K562 (cell line): ENCODE data around the gene TGM5. TPM values are rescaled to one million over a fixed set of nuclear protein-coding genes. Genes with fewer than 3 reads are reported as not detected.

ENCODE experiments used
- ARID1B ChIP-seq: fragments of 450-650 bp; IDR thresholded peaks from 2 replicates; pipeline ENCODE4 v1.6.1; 2016; ENCODE audit warnings: antibody characterized with exemption, mild to moderate bottlenecking, inconsistent platforms
- CHD2 ChIP-seq: IDR thresholded peaks from 2 replicates; pipeline ENCODE4 v1.6.1; 2011; ENCODE audit warnings: low read depth, low read length
- DLX4 ChIP-seq: fragments of 250-450 bp; sonication (Bioruptor Pico); IDR thresholded peaks from 2 replicates; pipeline ENCODE4 v1.6.1; 2021; ENCODE audit warnings: mild to moderate bottlenecking
- DPF2 ChIP-seq: fragments of 450-650 bp; IDR thresholded peaks from 2 replicates; pipeline ENCODE4 v1.6.1; 2016
- FOXA1 ChIP-seq: fragments of 450-650 bp; IDR thresholded peaks from 2 replicates; pipeline ENCODE4 v1.6.1; 2016; ENCODE audit warnings: mild to moderate bottlenecking, borderline replicate concordance
- MCM2 ChIP-seq: fragments of 450-650 bp; IDR thresholded peaks from 2 replicates; pipeline ENCODE4 v1.6.1; 2017; ENCODE audit warnings: low read depth, mild to moderate bottlenecking
- MECOM ChIP-seq: fragments of 250-450 bp; sonication (Bioruptor Pico); IDR thresholded peaks from 2 replicates; pipeline ENCODE4 v1.8.0; 2022; ENCODE audit warnings: inconsistent platforms
- MTA1 ChIP-seq: fragments of 450-650 bp; IDR thresholded peaks from 2 replicates; pipeline ENCODE4 v1.6.1; 2017; ENCODE audit warnings: borderline replicate concordance
- RCOR1 ChIP-seq, 2 experiments: IDR thresholded peaks; 2 replicates each; pipeline ENCODE4 v1.6.1; 2012; ENCODE audit warnings: low read depth in 2 of 2, low read length in 2 of 2, borderline replicate concordance in 1 of 2, improper control_type of control experiment in 1 of 2
- RNF2 ChIP-seq: sonication (generic); IDR thresholded peaks from 2 replicates; pipeline ENCODE4 v1.6.1; 2016
- SNAPC5 ChIP-seq: fragments of 250-450 bp; sonication (Bioruptor Pico); IDR thresholded peaks from 2 replicates; pipeline ENCODE4 v1.8.0; 2021; ENCODE audit warnings: moderate library complexity, mild to moderate bottlenecking, inconsistent platforms
- SNRNP70 ChIP-seq: fragments of 200-400 bp; formaldehyde crosslinking; optimal IDR thresholded peaks from 2 replicates; pipeline ENCODE3; 2017; ENCODE audit warnings: low read depth, low read length
- SRSF1 ChIP-seq: fragments of 200-400 bp; formaldehyde crosslinking; IDR thresholded peaks from 2 replicates; pipeline ENCODE4 v1.6.1; 2017; ENCODE audit warnings: mild to moderate bottlenecking, low read depth, low read length, moderate library complexity
- STAT5A ChIP-seq: IDR thresholded peaks from 2 replicates; pipeline ENCODE4 v1.6.1; 2012; ENCODE audit warnings: low read length, inconsistent platforms, borderline replicate concordance
- WHSC1 ChIP-seq: IDR thresholded peaks from one replicate; pipeline ENCODE4 v1.6.1; 2012; ENCODE audit warnings: low read length, control low read depth, inconsistent platforms
- ZNF146 ChIP-seq: IDR thresholded peaks from one replicate; pipeline ENCODE4 v1.6.1; 2018; ENCODE audit warnings: missing compliant biosample characterization; ENCODE audit not compliant: unreplicated experiment
- polyA plus RNA-seq, 8 experiments: library from polyadenylated mRNA; depleted of rRNA in 4 of 8; stranded (reverse) in 5 of 8; unstranded in 3 of 8; fragments of >200 nt; fragmentation: Nextera tagmentation in 2 of 8; fragmentation: Illumina TruSeq in 1 of 8; extraction: Ambion mirVana in 2 of 8; extraction: Trizol in 1 of 8; gene quantifications; 2 replicates each; pipeline versions ENCODE4 v1.2.1 to v1.2.3, GENCODE V29; 2011 to 2014; ENCODE audit warnings: inconsistent platforms in 1 of 8, missing spikeins in 1 of 8
- total RNA-seq, 7 experiments: library from RNA; depleted of rRNA in 6 of 7; stranded (reverse); fragments of >200 nt in 6 of 7; fragmentation: Illumina TruSeq in 2 of 7; extraction: Trizol in 2 of 7; gene quantifications; 2 replicates each; pipeline versions ENCODE4 v1.2.1 to v1.2.3, GENCODE V29; 2011 to 2021; ENCODE audit warnings: low replicate concordance in 1 of 7
- TF ChIP-seq, protein P1 (sequence below): sonication (generic); formaldehyde crosslinking; IDR thresholded peaks from 2 replicates; pipeline ENCODE4 v1.8.0; 2023; ENCODE audit warnings: mild to moderate bottlenecking, missing genetic modification reagents
- TF ChIP-seq, protein P2 (sequence below), 3 experiments: fragments of 200-800 bp in 1 of 3; fragments of 250-450 bp in 1 of 3; fragments of 450-650 bp in 1 of 3; sonication (Bioruptor Pico) in 1 of 3; sonication (Bioruptor generic) in 1 of 3; formaldehyde crosslinking in 1 of 3; IDR thresholded peaks; 2 replicates each; pipeline versions ENCODE4 v1.6.1 to v1.8.0; 2016 to 2022; ENCODE audit warnings: mild to moderate bottlenecking in 2 of 3, missing genetic modification characterization in 2 of 3, missing compliant biosample characterization in 1 of 3, moderate library complexity in 1 of 3
- TF ChIP-seq, protein P3 (sequence below): fragments of 450-650 bp; conservative IDR thresholded peaks from 2 replicates; pipeline ENCODE4 v1.6.1; 2016; ENCODE audit warnings: missing genetic modification characterization, low read depth, mild to moderate bottlenecking, missing compliant biosample characterization, moderate library complexity

Gene TGM5
- total and polyA plus RNA-seq, 9 of the 15 experiments (the other 6 are each of a cell fraction or from before 2014, with no cell fraction given), result 0.03 to 0.10 (median 0.07) TPM; not detected in 6

GRCh38 chr15:43204016-43204901 is 62.5 kb downstream of the TGM5 start (continued):
- TF ChIP-seq, protein P1, sequence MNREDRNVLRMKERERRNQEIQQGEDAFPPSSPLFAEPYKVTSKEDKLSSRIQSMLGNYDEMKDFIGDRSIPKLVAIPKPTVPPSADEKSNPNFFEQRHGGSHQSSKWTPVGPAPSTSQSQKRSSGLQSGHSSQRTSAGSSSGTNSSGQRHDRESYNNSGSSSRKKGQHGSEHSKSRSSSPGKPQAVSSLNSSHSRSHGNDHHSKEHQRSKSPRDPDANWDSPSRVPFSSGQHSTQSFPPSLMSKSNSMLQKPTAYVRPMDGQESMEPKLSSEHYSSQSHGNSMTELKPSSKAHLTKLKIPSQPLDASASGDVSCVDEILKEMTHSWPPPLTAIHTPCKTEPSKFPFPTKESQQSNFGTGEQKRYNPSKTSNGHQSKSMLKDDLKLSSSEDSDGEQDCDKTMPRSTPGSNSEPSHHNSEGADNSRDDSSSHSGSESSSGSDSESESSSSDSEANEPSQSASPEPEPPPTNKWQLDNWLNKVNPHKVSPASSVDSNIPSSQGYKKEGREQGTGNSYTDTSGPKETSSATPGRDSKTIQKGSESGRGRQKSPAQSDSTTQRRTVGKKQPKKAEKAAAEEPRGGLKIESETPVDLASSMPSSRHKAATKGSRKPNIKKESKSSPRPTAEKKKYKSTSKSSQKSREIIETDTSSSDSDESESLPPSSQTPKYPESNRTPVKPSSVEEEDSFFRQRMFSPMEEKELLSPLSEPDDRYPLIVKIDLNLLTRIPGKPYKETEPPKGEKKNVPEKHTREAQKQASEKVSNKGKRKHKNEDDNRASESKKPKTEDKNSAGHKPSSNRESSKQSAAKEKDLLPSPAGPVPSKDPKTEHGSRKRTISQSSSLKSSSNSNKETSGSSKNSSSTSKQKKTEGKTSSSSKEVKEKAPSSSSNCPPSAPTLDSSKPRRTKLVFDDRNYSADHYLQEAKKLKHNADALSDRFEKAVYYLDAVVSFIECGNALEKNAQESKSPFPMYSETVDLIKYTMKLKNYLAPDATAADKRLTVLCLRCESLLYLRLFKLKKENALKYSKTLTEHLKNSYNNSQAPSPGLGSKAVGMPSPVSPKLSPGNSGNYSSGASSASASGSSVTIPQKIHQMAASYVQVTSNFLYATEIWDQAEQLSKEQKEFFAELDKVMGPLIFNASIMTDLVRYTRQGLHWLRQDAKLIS, result no peak
- TF ChIP-seq DLX4 (CRISPR knock-in tag) (no peak), DPF2 (peak; percentile 27; the same call in 1 of the 2 replicates), FOXA1 (no peak), CHD2 (no peak), SNRNP70 (no peak), MCM2 (no peak), MTA1 (no peak), ZNF146 (CRISPR knock-in tag) (no peak), WHSC1 (no peak), RCOR1 (IDR thresholded peaks at IDR 0.05; ENCODE audit: borderline replicate concordance in 1 of 2, low read depth in 2 of 2, low read length in 2 of 2) (0 out of 4 replicates have a peak, but pooled peaks of 1 of the 2 experiments have one; percentile 43), ARID1B (0 out of 2 replicates have a peak, but pooled peaks have one; percentile 15), SRSF1 (no peak), RNF2 (no peak), MECOM (CRISPR knock-in tag) (no peak), STAT5A (no peak), SNAPC5 (no peak)
- TF ChIP-seq, protein P2, sequence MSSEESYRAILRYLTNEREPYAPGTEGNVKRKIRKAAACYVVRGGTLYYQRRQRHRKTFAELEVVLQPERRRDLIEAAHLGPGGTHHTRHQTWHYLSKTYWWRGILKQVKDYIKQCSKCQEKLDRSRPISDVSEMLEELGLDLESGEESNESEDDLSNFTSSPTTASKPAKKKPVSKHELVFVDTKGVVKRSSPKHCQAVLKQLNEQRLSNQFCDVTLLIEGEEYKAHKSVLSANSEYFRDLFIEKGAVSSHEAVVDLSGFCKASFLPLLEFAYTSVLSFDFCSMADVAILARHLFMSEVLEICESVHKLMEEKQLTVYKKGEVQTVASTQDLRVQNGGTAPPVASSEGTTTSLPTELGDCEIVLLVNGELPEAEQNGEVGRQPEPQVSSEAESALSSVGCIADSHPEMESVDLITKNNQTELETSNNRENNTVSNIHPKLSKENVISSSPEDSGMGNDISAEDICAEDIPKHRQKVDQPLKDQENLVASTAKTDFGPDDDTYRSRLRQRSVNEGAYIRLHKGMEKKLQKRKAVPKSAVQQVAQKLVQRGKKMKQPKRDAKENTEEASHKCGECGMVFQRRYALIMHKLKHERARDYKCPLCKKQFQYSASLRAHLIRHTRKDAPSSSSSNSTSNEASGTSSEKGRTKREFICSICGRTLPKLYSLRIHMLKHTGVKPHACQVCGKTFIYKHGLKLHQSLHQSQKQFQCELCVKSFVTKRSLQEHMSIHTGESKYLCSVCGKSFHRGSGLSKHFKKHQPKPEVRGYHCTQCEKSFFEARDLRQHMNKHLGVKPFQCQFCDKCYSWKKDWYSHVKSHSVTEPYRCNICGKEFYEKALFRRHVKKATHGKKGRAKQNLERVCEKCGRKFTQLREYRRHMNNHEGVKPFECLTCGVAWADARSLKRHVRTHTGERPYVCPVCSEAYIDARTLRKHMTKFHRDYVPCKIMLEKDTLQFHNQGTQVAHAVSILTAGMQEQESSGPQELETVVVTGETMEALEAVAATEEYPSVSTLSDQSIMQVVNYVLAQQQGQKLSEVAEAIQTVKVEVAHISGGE (CRISPR knock-in tag; IDR thresholded peaks at IDR 0.05), result no peak
- TF ChIP-seq, protein P3, sequence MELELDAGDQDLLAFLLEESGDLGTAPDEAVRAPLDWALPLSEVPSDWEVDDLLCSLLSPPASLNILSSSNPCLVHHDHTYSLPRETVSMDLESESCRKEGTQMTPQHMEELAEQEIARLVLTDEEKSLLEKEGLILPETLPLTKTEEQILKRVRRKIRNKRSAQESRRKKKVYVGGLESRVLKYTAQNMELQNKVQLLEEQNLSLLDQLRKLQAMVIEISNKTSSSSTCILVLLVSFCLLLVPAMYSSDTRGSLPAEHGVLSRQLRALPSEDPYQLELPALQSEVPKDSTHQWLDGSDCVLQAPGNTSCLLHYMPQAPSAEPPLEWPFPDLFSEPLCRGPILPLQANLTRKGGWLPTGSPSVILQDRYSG, result no peak
